Activated T-cell treated with anti-CD3 and anti-CD28 coated beads, Interleukin-2, amount 50 U/mL, for 48 hours (primary cell): ENCODE data around the gene HOXA13.
A peak's percentile ranks its signal among the peaks of the same experiment; 100 is the strongest.

Experiments used
- DNase-seq, 2 experiments: peaks; one replicate each; pipeline ENCODE4 v3.0.0-alpha.2; 2020

Gene HOXA13

GRCh38 chr7:27199849-27200760, at the start of gene HOXA13:
Gene HOXA13, minus strand, starts transcription at chr7:27200091. Its CDS starts 14 bp downstream, at chr7:27200077.
- peak; percentile 26 to 42 for DNase-seq

- no peak for DNase-seq
These were observed 49.2 kb upstream of the HOXA13 start for GRCh38 chr7:27248911-27249723.

- DNase-seq = no peak
These were observed 48.5 kb upstream of the HOXA13 start for GRCh38 chr7:27248427-27248806.

GRCh38 chr7:27247452-27248426, 47.8 kb upstream of the HOXA13 start:
- DNase-seq = no peak

GRCh38 chr7:27247000-27247399, 47.1 kb upstream of the HOXA13 start:
- peak in 1 of 2 experiments; percentile 16 for DNase-seq

- peak in 1 of 2 experiments; percentile 51 for DNase-seq
These were observed 46.2 kb upstream of the HOXA13 start for GRCh38 chr7:27245798-27246691.

- DNase-seq = peak in 1 of 2 experiments; percentile 27
These were observed 45.4 kb upstream of the HOXA13 start for GRCh38 chr7:27245124-27245797.

GRCh38 chr7:27244488-27245123, 44.7 kb upstream of the HOXA13 start:
- peak in 1 of 2 experiments; percentile 34 for DNase-seq

GRCh38 chr7:27243340-27244163, 43.7 kb upstream of the HOXA13 start:
- DNase-seq = peak in 1 of 2 experiments; percentile 31

- DNase-seq = peak in 1 of 2 experiments; percentile 63
These were observed 42.9 kb upstream of the HOXA13 start, which contains the start of gene EVX1 for GRCh38 chr7:27242555-27243339. Gene EVX1, plus strand, starts transcription at chr7:27242802. Its CDS starts 229 bp downstream, at chr7:27243031.

- no peak for DNase-seq
These were observed 42.3 kb upstream of the HOXA13 start for GRCh38 chr7:27242154-27242553.

- DNase-seq = peak in 1 of 2 experiments; percentile 20
These were observed 41.5 kb upstream of the HOXA13 start for GRCh38 chr7:27241189-27242056.

- DNase-seq = peak in 1 of 2 experiments; percentile 27
These were observed 40.3 kb upstream of the HOXA13 start for GRCh38 chr7:27240015-27240731.

GRCh38 chr7:27239387-27240014, 39.6 kb upstream of the HOXA13 start:
- no peak for DNase-seq

GRCh38 chr7:27238979-27239386, 39.1 kb upstream of the HOXA13 start:
- DNase-seq = no peak
